ENCODE measurements around the gene MEF2B. TPM values are rescaled to one million over a fixed set of nuclear protein-coding genes. Genes with fewer than 3 reads are reported as not detected.
"Not testable (repeated sequence)": the region's sequence is repeated elsewhere in the genome, so short reads cannot be mapped to it uniquely, and the experiment has no call there.

MEF2B gene
- polyA plus RNA-seq, 2 donors: 0.31 to 0.63 TPM

GRCh38 chr19:19176950-19177349, 6.9 kb upstream of the MEF2B start:
- H3K36me3 ChIP-seq (ENCODE audit: control insufficient read depth in 2 of 2, insufficient read depth in 2 of 2, low read length in 1 of 2): peaks cover 9 to 26% of the 10 kb centered on the region in 2 donors
- H3K27ac ChIP-seq (ENCODE audit: low read depth in 2 of 2, low read length in 1 of 2): no peak overlapping the region
- WGBS, 2 donors: 89 to 96% methylated on average over 8 of the region's 8 CpGs
- no peak overlapping the region for H3K4me3 ChIP-seq (ENCODE audit: low read depth in 1 of 2, low read length in 2 of 2)
- H3K4me1 ChIP-seq (ENCODE audit: control insufficient read depth in 2 of 2, insufficient read depth in 2 of 2, low read length in 1 of 2): no peaks in the 10 kb centered on the region
- no peaks in the 10 kb centered on the region for H3K9me3 ChIP-seq (ENCODE audit: control insufficient read depth in 2 of 2, insufficient read depth in 1 of 2, low read depth in 1 of 2, low read length in 1 of 2)
- H3K27me3 ChIP-seq (ENCODE audit: control insufficient read depth in 1 of 2, insufficient read depth in 2 of 2, low read length in 2 of 2): no peaks in the 10 kb centered on the region

DNA sequence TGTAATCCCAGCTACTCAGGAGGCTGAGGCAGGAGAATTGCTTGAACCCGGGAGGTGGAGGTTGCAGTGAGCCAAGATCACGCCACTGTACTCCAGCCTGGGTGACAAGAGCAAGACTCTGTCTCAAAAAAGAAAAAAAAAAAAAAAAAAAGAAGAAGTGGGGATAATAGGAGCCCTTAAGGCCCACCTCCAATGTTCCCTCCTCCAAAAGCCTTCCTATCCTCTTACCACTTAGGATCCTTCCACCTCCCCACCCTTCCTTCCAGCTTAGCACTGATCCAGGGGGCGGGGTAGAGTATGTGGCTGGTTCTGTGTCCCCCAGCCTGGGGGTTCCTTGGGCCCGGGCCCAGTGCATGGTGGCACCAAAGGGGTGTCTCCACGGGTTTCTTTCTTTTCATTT, 3.2 kb upstream of the MEF2B start:
- 88 to 95% methylated on average over 5 of the region's 5 CpGs for WGBS, 2 donors

GRCh38 chr19:19171821-19172532, 1.9 kb upstream of the MEF2B start:
- 58 to 73% methylated on average over 8 of the region's 8 CpGs for WGBS, 2 donors
- H3K36me3 ChIP-seq (ENCODE audit: control insufficient read depth in 2 of 2, insufficient read depth in 2 of 2, low read length in 1 of 2): peaks cover 0 to 7% of the 10 kb centered on the region in 2 donors
- H3K4me3 ChIP-seq (ENCODE audit: low read depth in 1 of 2, low read length in 2 of 2): no peak overlapping the region

More for the DNA sequence above, 3.2 kb upstream of the MEF2B start:
- not testable (repeated sequence) for H3K4me1 ChIP-seq (ENCODE audit: control insufficient read depth in 2 of 2, insufficient read depth in 2 of 2, low read length in 1 of 2); H3K27me3 ChIP-seq (ENCODE audit: control insufficient read depth in 1 of 2, insufficient read depth in 2 of 2, low read length in 2 of 2); H3K9me3 ChIP-seq (ENCODE audit: control insufficient read depth in 2 of 2, insufficient read depth in 1 of 2, low read depth in 1 of 2, low read length in 1 of 2); H3K4me3 ChIP-seq (ENCODE audit: low read depth in 1 of 2, low read length in 2 of 2); H3K27ac ChIP-seq (ENCODE audit: low read depth in 2 of 2, low read length in 1 of 2)
- H3K36me3 ChIP-seq (ENCODE audit: control insufficient read depth in 2 of 2, insufficient read depth in 2 of 2, low read length in 1 of 2): peaks cover 0 to 13% of the 10 kb centered on the region in 2 donors

DNA sequence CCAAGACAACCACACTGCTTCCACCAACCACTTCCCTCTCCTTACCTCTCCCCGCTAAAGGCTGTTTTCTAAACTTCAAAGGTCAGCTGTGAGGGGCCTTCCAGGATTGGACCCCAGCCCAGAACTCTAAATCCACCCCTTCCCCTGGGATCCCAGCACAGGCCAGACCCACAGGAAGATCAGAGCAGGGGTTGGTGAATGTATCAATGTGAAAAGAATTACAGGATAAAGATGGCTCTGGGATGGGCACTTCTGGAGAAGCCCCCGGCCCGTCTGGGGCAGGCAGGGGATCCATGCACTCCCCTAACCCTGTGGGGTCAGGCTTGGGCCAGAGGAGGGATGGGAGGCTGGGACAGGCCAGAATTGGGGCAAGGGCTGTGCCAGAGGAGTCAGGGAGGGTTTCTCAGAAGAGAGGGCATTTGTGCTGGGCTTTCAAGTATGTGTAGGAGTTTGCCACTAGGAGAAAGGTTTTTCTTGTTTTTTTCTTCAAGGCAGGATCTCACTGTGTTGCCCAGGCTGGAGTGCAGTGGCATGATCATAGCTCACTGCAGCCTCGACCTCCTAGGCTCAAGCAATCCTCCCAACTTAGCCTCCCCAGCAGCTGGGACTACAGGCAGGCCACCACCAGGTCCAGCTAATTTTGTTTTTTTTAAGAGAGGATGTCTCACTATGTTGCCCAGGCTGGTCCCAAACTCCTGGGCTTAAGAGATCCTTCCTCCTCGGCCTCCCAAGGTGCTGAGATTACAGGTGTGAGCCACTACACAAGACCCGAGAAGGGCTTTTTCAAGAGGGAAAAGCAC, 1.0 kb upstream of the MEF2B start:
- Histone ChIP-seq H3K9me3 (ENCODE audit: control insufficient read depth in 2 of 2, insufficient read depth in 1 of 2, low read depth in 1 of 2, low read length in 1 of 2) (no peaks in the 10 kb centered on the region), H3K36me3 (ENCODE audit: control insufficient read depth in 2 of 2, insufficient read depth in 2 of 2, low read length in 1 of 2) (peaks cover 0 to under 1% of the 10 kb centered on the region in 2 donors), H3K4me3 (ENCODE audit: low read depth in 1 of 2, low read length in 2 of 2) (no peak overlapping the region), H3K27me3 (ENCODE audit: control insufficient read depth in 1 of 2, insufficient read depth in 2 of 2, low read length in 2 of 2) (no peaks in the 10 kb centered on the region), H3K27ac (ENCODE audit: low read depth in 2 of 2, low read length in 1 of 2) (no peak overlapping the region), H3K4me1 (ENCODE audit: control insufficient read depth in 2 of 2, insufficient read depth in 2 of 2, low read length in 1 of 2) (peaks cover 2 to 6% of the 10 kb centered on the region in 2 donors)
- 81 to 83% methylated on average over 6 of the region's 6 CpGs for WGBS, 2 donors

More at GRCh38 chr19:19171821-19172532, 1.9 kb upstream of the MEF2B start:
- Histone ChIP-seq H3K4me1 (ENCODE audit: control insufficient read depth in 2 of 2, insufficient read depth in 2 of 2, low read length in 1 of 2) (peaks cover 2 to 6% of the 10 kb centered on the region in 2 donors), H3K27ac (ENCODE audit: low read depth in 2 of 2, low read length in 1 of 2) (no peak overlapping the region), H3K9me3 (ENCODE audit: control insufficient read depth in 2 of 2, insufficient read depth in 1 of 2, low read depth in 1 of 2, low read length in 1 of 2) (no peaks in the 10 kb centered on the region), H3K27me3 (ENCODE audit: control insufficient read depth in 1 of 2, insufficient read depth in 2 of 2, low read length in 2 of 2) (no peaks in the 10 kb centered on the region)

GRCh38 chr19:19169236-19170052, 619 bp downstream of the MEF2B start:
- 75 to 81% methylated on average over 9 of the region's 9 CpGs for WGBS, 2 donors
- Histone ChIP-seq H3K4me1 (ENCODE audit: control insufficient read depth in 2 of 2, insufficient read depth in 2 of 2, low read length in 1 of 2) (peaks cover 2 to 6% of the 10 kb centered on the region in 2 donors), H3K36me3 (ENCODE audit: control insufficient read depth in 2 of 2, insufficient read depth in 2 of 2, low read length in 1 of 2) (no peaks in the 10 kb centered on the region), H3K27me3 (ENCODE audit: control insufficient read depth in 1 of 2, insufficient read depth in 2 of 2, low read length in 2 of 2) (no peaks in the 10 kb centered on the region), H3K27ac (ENCODE audit: low read depth in 2 of 2, low read length in 1 of 2) (no peak overlapping the region), H3K4me3 (ENCODE audit: low read depth in 1 of 2, low read length in 2 of 2) (peak overlapping the region in 1 of 2 donors; percentile 12), H3K9me3 (ENCODE audit: control insufficient read depth in 2 of 2, insufficient read depth in 1 of 2, low read depth in 1 of 2, low read length in 1 of 2) (no peaks in the 10 kb centered on the region)

GRCh38 chr19:19167612-19168011, 2.5 kb downstream of the MEF2B start:
- Histone ChIP-seq H3K27me3 (ENCODE audit: control insufficient read depth in 1 of 2, insufficient read depth in 2 of 2, low read length in 2 of 2) (no peaks in the 10 kb centered on the region), H3K9me3 (ENCODE audit: control insufficient read depth in 2 of 2, insufficient read depth in 1 of 2, low read depth in 1 of 2, low read length in 1 of 2) (no peaks in the 10 kb centered on the region), H3K4me3 (ENCODE audit: low read depth in 1 of 2, low read length in 2 of 2) (no peak overlapping the region), H3K27ac (ENCODE audit: low read depth in 2 of 2, low read length in 1 of 2) (no peak overlapping the region), H3K36me3 (ENCODE audit: control insufficient read depth in 2 of 2, insufficient read depth in 2 of 2, low read length in 1 of 2) (no peaks in the 10 kb centered on the region), H3K4me1 (ENCODE audit: control insufficient read depth in 2 of 2, insufficient read depth in 2 of 2, low read length in 1 of 2) (peaks cover 2 to 6% of the 10 kb centered on the region in 2 donors)
- 86 to 87% methylated on average over 3 of the region's 3 CpGs for WGBS, 2 donors

DNA sequence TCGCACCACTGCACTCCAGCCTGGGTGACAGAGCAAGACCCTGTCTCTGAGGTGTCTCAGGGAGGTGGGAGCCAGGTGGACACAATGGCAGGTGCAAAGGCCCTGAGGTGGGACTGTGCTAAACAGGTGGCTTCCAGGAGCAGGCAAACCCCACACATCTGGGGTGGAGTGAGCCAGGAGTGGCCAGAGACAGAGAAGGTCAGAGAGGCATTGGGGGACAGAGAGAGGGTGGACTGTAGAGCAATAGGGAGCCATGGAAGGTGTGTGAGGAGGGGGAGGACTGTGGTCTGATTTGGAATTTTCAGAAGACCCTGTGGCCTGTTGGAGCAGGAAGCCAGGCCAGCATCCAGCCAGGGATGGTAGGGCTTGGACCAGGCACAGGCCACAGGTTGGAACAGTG, 4.7 kb downstream of the MEF2B start:
- no peak overlapping the region for H3K4me3 ChIP-seq (ENCODE audit: low read depth in 1 of 2, low read length in 2 of 2)
- WGBS, 2 donors: 94 to 98% methylated on average over 1 of the region's 1 CpG
- no peaks in the 10 kb centered on the region for H3K9me3 ChIP-seq (ENCODE audit: control insufficient read depth in 2 of 2, insufficient read depth in 1 of 2, low read depth in 1 of 2, low read length in 1 of 2)
- H3K27me3 ChIP-seq (ENCODE audit: control insufficient read depth in 1 of 2, insufficient read depth in 2 of 2, low read length in 2 of 2): no peaks in the 10 kb centered on the region
- no peak overlapping the region for H3K27ac ChIP-seq (ENCODE audit: low read depth in 2 of 2, low read length in 1 of 2)
- H3K4me1 ChIP-seq (ENCODE audit: control insufficient read depth in 2 of 2, insufficient read depth in 2 of 2, low read length in 1 of 2): peaks cover 2 to 6% of the 10 kb centered on the region in 2 donors
- H3K36me3 ChIP-seq (ENCODE audit: control insufficient read depth in 2 of 2, insufficient read depth in 2 of 2, low read length in 1 of 2): no peaks in the 10 kb centered on the region

DNA sequence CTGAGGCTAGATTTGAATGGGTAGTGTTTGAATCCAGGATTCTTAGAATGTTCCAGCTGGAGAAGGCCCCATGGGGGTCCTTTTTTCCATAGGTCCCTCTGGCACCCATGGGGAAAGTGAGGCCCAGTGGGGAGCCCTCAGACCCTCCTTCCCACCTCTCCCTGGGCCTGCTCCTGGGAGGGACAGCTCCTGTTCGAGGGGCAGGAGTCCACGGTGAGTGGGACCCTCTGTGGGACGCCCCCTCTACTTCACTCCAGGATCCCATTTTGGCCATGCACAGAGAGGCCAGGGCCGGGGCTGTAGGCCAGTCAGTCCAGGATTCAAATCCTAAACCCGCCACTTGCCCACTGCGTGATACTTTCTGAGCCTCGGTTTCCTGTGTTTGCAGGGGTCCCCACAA, 7.6 kb downstream of the MEF2B start:
- H3K36me3 ChIP-seq (ENCODE audit: control insufficient read depth in 2 of 2, insufficient read depth in 2 of 2, low read length in 1 of 2): no peaks in the 10 kb centered on the region
- H3K27me3 ChIP-seq (ENCODE audit: control insufficient read depth in 1 of 2, insufficient read depth in 2 of 2, low read length in 2 of 2): no peaks in the 10 kb centered on the region
- H3K4me3 ChIP-seq (ENCODE audit: low read depth in 1 of 2, low read length in 2 of 2): no peak overlapping the region
- H3K27ac ChIP-seq (ENCODE audit: low read depth in 2 of 2, low read length in 1 of 2): no peak overlapping the region
- 88 to 89% methylated on average over 7 of the region's 7 CpGs for WGBS, 2 donors
- no peaks in the 10 kb centered on the region for H3K9me3 ChIP-seq (ENCODE audit: control insufficient read depth in 2 of 2, insufficient read depth in 1 of 2, low read depth in 1 of 2, low read length in 1 of 2)
- H3K4me1 ChIP-seq (ENCODE audit: control insufficient read depth in 2 of 2, insufficient read depth in 2 of 2, low read length in 1 of 2): no peaks in the 10 kb centered on the region

GRCh38 chr19:19160461-19161035, 9.5 kb downstream of the MEF2B start:
- H3K27ac ChIP-seq (ENCODE audit: low read depth in 2 of 2, low read length in 1 of 2): no peak overlapping the region
- H3K36me3 ChIP-seq (ENCODE audit: control insufficient read depth in 2 of 2, insufficient read depth in 2 of 2, low read length in 1 of 2): no peaks in the 10 kb centered on the region

More at GRCh38 chr19:19160461-19161035, 9.5 kb downstream of the MEF2B start:
- Histone ChIP-seq H3K4me3 (ENCODE audit: low read depth in 1 of 2, low read length in 2 of 2) (no peak overlapping the region), H3K9me3 (ENCODE audit: control insufficient read depth in 2 of 2, insufficient read depth in 1 of 2, low read depth in 1 of 2, low read length in 1 of 2) (no peaks in the 10 kb centered on the region), H3K27me3 (ENCODE audit: control insufficient read depth in 1 of 2, insufficient read depth in 2 of 2, low read length in 2 of 2) (no peaks in the 10 kb centered on the region), H3K4me1 (ENCODE audit: control insufficient read depth in 2 of 2, insufficient read depth in 2 of 2, low read length in 1 of 2) (no peaks in the 10 kb centered on the region)
- 66 to 71% methylated on average over 21 to 26 of the region's 26 CpGs for WGBS, 2 donors
